ENCODE results near the gene BOC.

The BOC gene

DNA sequence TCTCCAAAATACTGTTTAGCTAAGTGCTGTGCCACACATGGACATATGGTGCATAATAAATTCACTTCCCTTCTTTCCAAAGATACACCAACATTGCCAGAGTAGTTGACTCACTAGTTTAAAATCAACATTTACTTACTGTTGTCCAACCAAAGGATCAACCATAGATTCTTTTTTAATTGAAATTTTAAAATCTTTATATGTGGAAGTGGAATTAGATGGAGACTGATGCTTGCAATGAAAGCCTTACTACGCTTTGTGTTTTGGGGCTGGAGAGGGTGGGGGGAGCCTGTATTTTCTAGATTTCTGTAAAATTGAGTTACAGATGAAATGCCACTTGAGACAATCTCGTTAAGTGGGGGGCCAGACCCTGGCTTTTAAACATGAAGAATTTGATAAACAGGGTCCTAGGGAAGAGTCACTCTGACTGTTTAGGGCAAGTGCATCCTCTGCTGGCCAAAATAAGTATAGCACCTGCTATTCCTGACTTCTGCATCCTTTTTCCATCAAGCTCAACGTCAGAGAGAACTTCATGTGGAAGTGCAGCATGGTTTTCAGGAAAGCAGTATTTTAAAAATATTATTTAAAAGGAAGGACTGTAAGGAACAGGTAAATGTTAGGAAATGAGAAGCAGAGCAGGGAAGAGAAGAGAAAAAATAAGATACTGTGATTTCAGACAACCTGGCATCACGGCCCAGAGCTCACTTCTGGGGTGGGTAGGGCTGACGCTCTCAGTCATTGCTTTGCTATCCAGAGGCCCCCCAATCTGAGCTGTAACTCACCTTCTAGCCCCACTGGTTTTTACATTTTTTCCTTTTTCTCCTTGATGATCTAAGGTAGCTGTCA is 76.7 kb downstream of the BOC start:
- DNase-seq (ENCODE audit: low read depth): peak; percentile 16
- TF ChIP-seq, protein P1, sequence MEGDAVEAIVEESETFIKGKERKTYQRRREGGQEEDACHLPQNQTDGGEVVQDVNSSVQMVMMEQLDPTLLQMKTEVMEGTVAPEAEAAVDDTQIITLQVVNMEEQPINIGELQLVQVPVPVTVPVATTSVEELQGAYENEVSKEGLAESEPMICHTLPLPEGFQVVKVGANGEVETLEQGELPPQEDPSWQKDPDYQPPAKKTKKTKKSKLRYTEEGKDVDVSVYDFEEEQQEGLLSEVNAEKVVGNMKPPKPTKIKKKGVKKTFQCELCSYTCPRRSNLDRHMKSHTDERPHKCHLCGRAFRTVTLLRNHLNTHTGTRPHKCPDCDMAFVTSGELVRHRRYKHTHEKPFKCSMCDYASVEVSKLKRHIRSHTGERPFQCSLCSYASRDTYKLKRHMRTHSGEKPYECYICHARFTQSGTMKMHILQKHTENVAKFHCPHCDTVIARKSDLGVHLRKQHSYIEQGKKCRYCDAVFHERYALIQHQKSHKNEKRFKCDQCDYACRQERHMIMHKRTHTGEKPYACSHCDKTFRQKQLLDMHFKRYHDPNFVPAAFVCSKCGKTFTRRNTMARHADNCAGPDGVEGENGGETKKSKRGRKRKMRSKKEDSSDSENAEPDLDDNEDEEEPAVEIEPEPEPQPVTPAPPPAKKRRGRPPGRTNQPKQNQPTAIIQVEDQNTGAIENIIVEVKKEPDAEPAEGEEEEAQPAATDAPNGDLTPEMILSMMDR (IDR thresholded peaks at IDR 0.05; ENCODE audit: low read depth, low read length, missing control alignments): peak; percentile 100

DNA sequence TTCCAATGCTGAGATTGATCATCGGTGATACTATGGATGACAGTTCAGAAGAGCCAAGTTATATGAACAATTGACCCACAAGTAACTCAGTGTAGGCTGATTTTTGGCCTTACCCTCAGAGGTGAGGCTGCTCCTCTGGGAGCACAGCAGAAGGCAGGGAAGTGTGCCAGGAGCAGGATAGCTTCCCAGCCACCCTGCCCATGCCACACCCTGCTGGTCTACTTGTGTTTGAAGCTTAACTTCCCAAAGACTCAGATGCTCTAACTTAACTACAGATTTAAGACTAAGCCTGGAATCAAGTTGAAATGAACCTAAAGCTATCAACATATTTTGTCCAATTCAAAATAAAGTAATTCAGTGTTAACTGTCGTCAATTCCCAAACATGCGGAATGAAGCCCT is 77.5 kb downstream of the BOC start:
- no peak overlapping the region for H3K4me3 ChIP-seq (ENCODE audit: low read depth, low read length)
- DNase-seq (ENCODE audit: low read depth): no peak
- TF ChIP-seq, protein P1 (IDR thresholded peaks at IDR 0.05; ENCODE audit: low read depth, low read length, missing control alignments): no peak

More for the DNA sequence above, 76.7 kb downstream of the BOC start:
- no peak overlapping the region for H3K4me3 ChIP-seq (ENCODE audit: low read depth, low read length)

DNA sequence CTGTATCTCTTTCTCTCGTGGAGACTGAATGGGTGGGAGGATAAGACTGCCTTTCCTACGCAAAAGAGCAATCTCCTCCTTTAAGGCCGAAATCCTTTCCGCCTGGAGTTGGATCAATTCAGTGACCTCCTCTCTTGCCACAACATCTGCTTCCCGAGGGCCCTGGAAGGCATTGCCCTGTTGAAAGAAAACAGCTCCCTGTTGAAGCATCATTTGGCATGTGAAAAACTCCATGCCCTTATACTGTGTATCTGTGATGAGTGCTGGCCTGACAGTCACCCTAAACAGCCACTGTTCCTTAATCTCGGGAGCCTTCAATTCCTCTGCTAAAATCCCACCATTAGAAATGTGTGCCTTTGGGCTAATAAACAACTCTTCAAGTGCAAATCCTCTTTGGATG is 80.2 kb downstream of the BOC start:
- TF ChIP-seq, protein P1 (IDR thresholded peaks at IDR 0.05; ENCODE audit: low read depth, low read length, missing control alignments): no peak

DNA sequence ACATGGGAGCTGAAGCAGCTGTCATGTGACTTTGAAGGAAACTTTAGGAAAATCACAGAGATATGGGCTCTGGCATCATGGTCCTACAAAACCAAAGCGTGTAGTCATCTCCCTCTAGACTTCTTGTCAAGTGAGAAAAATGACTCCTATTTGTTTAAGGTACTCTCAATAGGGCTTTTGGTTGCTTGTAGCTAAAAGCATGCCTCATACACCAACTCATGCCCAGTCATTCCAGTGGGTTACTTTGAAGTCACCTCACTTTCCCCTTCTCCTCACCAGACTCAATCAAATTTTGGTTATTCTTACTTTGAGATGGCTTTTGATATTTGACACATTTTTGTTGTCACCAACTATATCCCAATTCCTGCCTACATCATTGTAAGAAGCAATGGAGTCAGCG is 81.6 kb downstream of the BOC start:
- H3K4me3 ChIP-seq (ENCODE audit: low read depth, low read length): no peak overlapping the region
- TF ChIP-seq, protein P1 (IDR thresholded peaks at IDR 0.05; ENCODE audit: low read depth, low read length, missing control alignments): no peak
- no peak for DNase-seq (ENCODE audit: low read depth)

More for the DNA sequence above, 80.2 kb downstream of the BOC start:
- no peak overlapping the region for H3K4me3 ChIP-seq (ENCODE audit: low read depth, low read length)
- DNase-seq (ENCODE audit: low read depth): no peak

DNA sequence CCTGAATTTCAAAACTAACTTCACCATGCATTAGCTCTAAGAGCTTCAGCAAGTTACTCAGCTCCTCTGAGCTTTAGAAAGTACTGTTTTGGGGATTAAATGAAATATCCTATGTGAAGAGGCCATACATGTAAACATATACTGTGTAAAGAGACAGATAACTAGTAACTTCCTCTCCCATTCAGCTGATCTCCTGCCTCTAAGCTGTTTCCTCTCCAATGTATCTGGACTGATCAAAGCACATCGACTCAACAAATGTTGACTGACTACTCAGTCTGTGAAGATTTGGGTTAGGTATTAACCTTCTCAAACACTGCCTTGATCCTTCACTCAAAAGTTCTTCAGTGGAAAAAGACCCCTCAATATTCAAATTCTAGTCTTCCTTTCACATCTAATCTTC is 82.0 kb downstream of the BOC start:
- no peak overlapping the region for H3K4me3 ChIP-seq (ENCODE audit: low read depth, low read length)
- no peak for DNase-seq (ENCODE audit: low read depth)
- TF ChIP-seq, protein P1 (IDR thresholded peaks at IDR 0.05; ENCODE audit: low read depth, low read length, missing control alignments): no peak

DNA sequence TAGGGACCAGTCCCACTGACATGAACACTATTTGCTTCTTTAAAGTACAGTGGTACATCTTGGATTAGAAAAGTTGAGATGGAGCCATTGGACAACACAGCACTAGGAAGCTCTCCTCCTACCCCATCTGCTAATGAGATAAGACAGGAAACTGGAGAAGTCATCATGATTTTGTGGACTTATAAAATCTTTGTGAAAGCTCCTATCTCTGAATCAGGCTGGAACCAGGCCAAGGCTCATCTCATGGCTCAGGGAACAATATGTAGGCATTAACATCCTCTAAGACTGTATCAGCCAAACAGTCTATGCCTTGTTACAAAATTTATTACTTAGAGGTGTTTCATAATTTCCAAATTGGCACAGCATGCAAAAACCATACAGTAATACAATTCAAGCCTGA is 84.1 kb downstream of the BOC start:
- no peak for DNase-seq (ENCODE audit: low read depth)
- no peak overlapping the region for H3K4me3 ChIP-seq (ENCODE audit: low read depth, low read length)
- TF ChIP-seq, protein P1 (IDR thresholded peaks at IDR 0.05; ENCODE audit: low read depth, low read length, missing control alignments): no peak

DNA sequence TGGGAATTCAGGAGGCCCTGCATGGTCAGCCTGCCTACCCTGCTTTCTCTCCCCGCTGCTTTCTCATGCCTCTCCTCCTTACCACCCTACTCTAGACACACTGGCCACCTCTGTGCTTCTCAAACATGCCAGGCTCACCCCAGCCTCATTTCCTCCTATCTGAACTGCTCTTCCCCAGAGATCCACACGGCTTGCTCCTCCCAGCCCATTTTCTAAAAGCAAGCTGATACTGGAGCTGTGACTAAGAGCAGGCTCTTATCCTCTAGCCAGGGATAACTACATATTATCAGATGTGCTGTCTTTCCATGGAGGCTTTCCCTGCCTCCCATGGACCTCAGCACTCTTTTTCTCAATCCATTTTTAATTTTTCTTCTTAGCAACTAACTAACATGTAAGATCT is 85.9 kb downstream of the BOC start:
- no peak overlapping the region for H3K4me3 ChIP-seq (ENCODE audit: low read depth, low read length)
- no peak for DNase-seq (ENCODE audit: low read depth)
- TF ChIP-seq, protein P1 (IDR thresholded peaks at IDR 0.05; ENCODE audit: low read depth, low read length, missing control alignments): no peak

Data from GM12864 (cell line).